H9 (cell line): ENCODE measurements around the gene CD27. TPM values are rescaled to one million over a fixed set of nuclear protein-coding genes. Genes with fewer than 3 reads are reported as not detected.

Experiments used
- DNase-seq: peaks from one replicate; pipeline ENCODE4 v3.0.0-alpha.2; 2017
- H2AFZ ChIP-seq: one replicate; pipeline ENCODE4 v1.6.1; 2013; ENCODE audit warnings: mild to moderate bottlenecking, low read length, control low read depth, moderate library complexity
- H2AK5ac ChIP-seq: 2 replicates; pipeline ENCODE4 v1.6.1; 2013; ENCODE audit warnings: low read length, control low read depth, mixed read lengths; ENCODE audit not compliant: insufficient read length
- H2BK120ac ChIP-seq: one replicate; pipeline ENCODE4 v1.6.1; 2013; ENCODE audit warnings: low read depth, mild to moderate bottlenecking, low read length, control low read depth, inconsistent platforms; ENCODE audit not compliant: poor library complexity, severe bottlenecking
- H2BK12ac ChIP-seq: 2 replicates; pipeline ENCODE4 v1.6.1; 2013; ENCODE audit warnings: low read length, control low read depth, mixed read lengths, low read depth; ENCODE audit not compliant: insufficient read length
- H2BK15ac ChIP-seq: 2 replicates; pipeline ENCODE4 v1.6.1; 2013; ENCODE audit warnings: low read depth, low read length, control low read depth
- H2BK20ac ChIP-seq: one replicate; pipeline ENCODE4 v1.6.1; 2013; ENCODE audit warnings: low read depth, mild to moderate bottlenecking, low read length, control low read depth, inconsistent platforms; ENCODE audit not compliant: poor library complexity, severe bottlenecking
- H2BK5ac ChIP-seq: 2 replicates; pipeline ENCODE4 v1.6.1; 2013; ENCODE audit warnings: low read length, control low read depth, mixed read lengths; ENCODE audit not compliant: insufficient read length
- H3K14ac ChIP-seq: 2 replicates; pipeline ENCODE4 v1.6.1; 2013; ENCODE audit warnings: low read length, control low read depth; ENCODE audit not compliant: insufficient read depth
- H3K18ac ChIP-seq: 2 replicates; pipeline ENCODE4 v1.6.1; 2013; ENCODE audit warnings: low read depth, mild to moderate bottlenecking, mixed read lengths, low read length, control low read depth; ENCODE audit not compliant: insufficient read length
- H3K23ac ChIP-seq: 2 replicates; pipeline ENCODE4 v1.6.1; 2013; ENCODE audit warnings: low read length, control low read depth, mixed read lengths, low read depth; ENCODE audit not compliant: insufficient read length
- H3K23me2 ChIP-seq: 2 replicates; pipeline ENCODE4 v1.6.1; 2013; ENCODE audit warnings: low read depth, mild to moderate bottlenecking, mixed read lengths, low read length, control low read depth; ENCODE audit not compliant: insufficient read length, poor library complexity, severe bottlenecking
- H3K27ac ChIP-seq: 2 replicates; pipeline ENCODE4 v1.5.1; 2013; ENCODE audit warnings: low read length, control low read depth, mixed read lengths, low read depth; ENCODE audit not compliant: insufficient read length
- H3K27me3 ChIP-seq: 2 replicates; pipeline ENCODE4 v1.6.1; 2013; ENCODE audit warnings: low read length, control low read depth, inconsistent platforms; ENCODE audit not compliant: insufficient read depth
- H3K4ac ChIP-seq: 2 replicates; pipeline ENCODE4 v1.6.1; 2013; ENCODE audit warnings: low read depth, mild to moderate bottlenecking, control low read depth, inconsistent platforms, low read length, moderate library complexity
- H3K4me1 ChIP-seq: 2 replicates; pipeline ENCODE4 v1.6.1; 2013; ENCODE audit warnings: low read length, control low read depth, inconsistent platforms; ENCODE audit not compliant: insufficient read depth
- H3K4me2 ChIP-seq: 2 replicates; pipeline ENCODE4 v1.6.1; 2013; ENCODE audit warnings: low read length, control low read depth, mixed read lengths; ENCODE audit not compliant: insufficient read length, insufficient read depth
- H3K56ac ChIP-seq: 2 replicates; pipeline ENCODE4 v1.6.1; 2013; ENCODE audit warnings: low read depth, mild to moderate bottlenecking, mixed read lengths, low read length, control low read depth; ENCODE audit not compliant: insufficient read length
- H3K79me1 ChIP-seq: 2 replicates; pipeline ENCODE4 v1.6.1; 2013; ENCODE audit warnings: low read depth, mild to moderate bottlenecking, moderate library complexity, low read length, control low read depth, inconsistent platforms; ENCODE audit not compliant: insufficient read depth, poor library complexity, severe bottlenecking
- H3K79me2 ChIP-seq: 2 replicates; pipeline ENCODE4 v1.6.1; 2013; ENCODE audit warnings: low read length, control low read depth, inconsistent platforms; ENCODE audit not compliant: insufficient read depth
- H3K9ac ChIP-seq: 2 replicates; pipeline ENCODE4 v1.6.1; 2013; ENCODE audit warnings: low read length, control low read depth, mixed read lengths; ENCODE audit not compliant: insufficient read length; ENCODE audit errors: extremely low read depth
- H3K9me3 ChIP-seq: one replicate; pipeline ENCODE4 v1.6.1; 2013; ENCODE audit warnings: low read depth, low read length, inconsistent platforms; ENCODE audit not compliant: control insufficient read depth
- H3T11ph ChIP-seq: one replicate; pipeline ENCODE4 v1.6.1; 2013; ENCODE audit warnings: mild to moderate bottlenecking, low read length, control low read depth, inconsistent platforms
- H4K20me1 ChIP-seq: one replicate; pipeline ENCODE4 v1.6.1; 2013; ENCODE audit not compliant: control insufficient read depth, insufficient read length, insufficient read depth
- H4K5ac ChIP-seq: 2 replicates; pipeline ENCODE4 v1.6.1; 2013; ENCODE audit warnings: low read depth, mild to moderate bottlenecking, mixed read lengths, low read length, control low read depth; ENCODE audit not compliant: insufficient read length
- H4K8ac ChIP-seq: replicated peaks from 2 replicates; pipeline ENCODE4 v1.6.1; 2013; ENCODE audit warnings: low read length, control low read depth, mixed read lengths, low read depth; ENCODE audit not compliant: insufficient read length
- H4K91ac ChIP-seq: 2 replicates; pipeline ENCODE4 v1.6.1; 2013; ENCODE audit warnings: low read depth, mild to moderate bottlenecking, moderate library complexity, mixed read lengths, low read length, control low read depth; ENCODE audit not compliant: insufficient read length
- H3K27ac Mint-ChIP-seq, 3 experiments: 2 replicates in 2 of 3; 3 replicates in 1 of 3; pipeline ENCODE4 v1.8.0; 2020 to 2021; ENCODE audit warnings: mixed read lengths in 3 of 3, mild to moderate bottlenecking in 1 of 3, moderate library complexity in 1 of 3
- H3K27me3 Mint-ChIP-seq: 2 replicates; pipeline ENCODE4 v1.8.0; 2021; ENCODE audit warnings: low read depth, mild to moderate bottlenecking, moderate library complexity, mixed read lengths
- H3K36me3 Mint-ChIP-seq, 3 experiments: 2 replicates in 2 of 3; 3 replicates in 1 of 3; pipeline ENCODE4 v1.8.0; 2020 to 2021; ENCODE audit warnings: low read depth in 3 of 3, mixed read lengths in 3 of 3; ENCODE audit not compliant: insufficient read depth in 1 of 3
- H3K4me1 Mint-ChIP-seq, 2 experiments: 2 replicates each; pipeline ENCODE4 v1.8.0; 2020; ENCODE audit warnings: mixed read lengths in 2 of 2
- H3K4me3 Mint-ChIP-seq, 2 experiments: 2 replicates in 1 of 2; 3 replicates in 1 of 2; pipeline ENCODE4 v1.8.0; 2020 to 2021; ENCODE audit warnings: mild to moderate bottlenecking in 2 of 2, mixed read lengths in 2 of 2, moderate library complexity in 1 of 2
- H3K9me3 Mint-ChIP-seq, 2 experiments: 2 replicates in 1 of 2; 3 replicates in 1 of 2; pipeline ENCODE4 v1.8.0; 2020; ENCODE audit warnings: mild to moderate bottlenecking in 2 of 2, mixed read lengths in 2 of 2, moderate library complexity in 1 of 2
- WGBS: extraction: QIAGEN DNeasy Blood & Tissue Kit; methylation state at CpG from one replicate; pipeline ENCODE4 v1.1.7; 2013; ENCODE audit warnings: missing lambda C conversion rate, low lambda C conversion rate, mixed read lengths; ENCODE audit not compliant: insufficient read length; ENCODE audit errors: extremely low coverage; 5-methylcytosine and 5-hydroxymethylcytosine counted together
- total RNA-seq: library from RNA; stranded (reverse); gene quantifications from 2 replicates; pipeline ENCODE4 v1.2.1, GENCODE V29; 2021
- TF ChIP-seq, protein P1 (sequence below): fragments of 200-600 bp; sonication (generic); conservative IDR thresholded peaks from 3 replicates; pipeline ENCODE4 v1.8.0; 2021; ENCODE audit warnings: antibody characterized with exemption, mild to moderate bottlenecking

Gene CD27
- total RNA-seq, 1 experiment from 2014 or later, result 0.37 TPM

DNA sequence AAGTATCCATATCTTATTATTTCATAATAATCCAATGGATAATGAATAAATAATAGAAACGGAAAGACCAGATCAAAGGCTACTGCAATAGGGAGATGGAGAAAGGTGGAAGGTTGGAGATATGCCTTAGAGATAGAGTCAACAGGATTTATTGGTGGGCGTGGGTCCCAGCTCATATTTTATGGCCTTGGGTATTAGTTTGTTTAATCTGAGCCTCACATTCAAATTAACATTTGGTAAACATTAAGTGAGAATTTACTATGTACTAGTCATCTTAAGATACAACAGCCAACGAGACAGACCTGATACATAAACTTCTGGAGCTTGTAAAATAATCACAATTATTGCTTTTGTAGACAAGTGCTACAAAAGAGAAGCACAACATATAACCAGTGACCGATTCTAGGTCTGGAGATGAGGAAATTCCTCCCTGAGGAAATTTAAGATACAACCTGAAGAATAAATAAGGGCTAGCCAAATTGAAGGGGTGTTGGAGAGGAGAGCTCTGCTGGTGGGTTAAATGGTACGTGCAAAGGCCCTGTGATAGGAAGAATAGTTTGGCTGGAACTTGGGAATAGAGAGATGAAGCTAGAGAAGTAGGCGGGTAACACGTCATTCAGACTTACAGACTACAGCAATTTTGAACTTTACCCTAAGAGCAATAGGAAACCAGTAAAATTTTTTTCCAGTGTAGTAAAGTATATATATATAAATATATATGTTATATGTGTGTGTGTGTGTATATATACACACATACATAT is 44.7 kb upstream of the CD27 start:
- Histone ChIP-seq H2BK5ac (no peak overlapping the region), H3K9ac (no peak overlapping the region), H4K8ac (no peak overlapping the region), H4K5ac (no peak overlapping the region), H3K14ac (no peak overlapping the region), H3T11ph (no peak overlapping the region), H2BK12ac (no peak overlapping the region), H3K79me1 (no peaks in the 10 kb centered on the region), H3K23me2 (no peaks in the 10 kb centered on the region), H3K4ac (no peak overlapping the region), H2BK20ac (no peak overlapping the region), H3K4me2 (no peak overlapping the region), H3K27ac (no peak overlapping the region), H2AK5ac (no peak overlapping the region), H3K23ac (no peak overlapping the region), H3K18ac (no peak overlapping the region), H2BK120ac (no peak overlapping the region), H2BK15ac (no peak overlapping the region), H3K27me3 (no peaks in the 10 kb centered on the region), H3K56ac (no peak overlapping the region), H3K4me1 (no peaks in the 10 kb centered on the region; the same call in 1 of the 2 replicates), H3K79me2 (no peaks in the 10 kb centered on the region), H2AFZ (no peak overlapping the region), H4K91ac (no peak overlapping the region), H4K20me1 (no peaks in the 10 kb centered on the region), H3K9me3 (no peaks in the 10 kb centered on the region)
- TF ChIP-seq, protein P1, sequence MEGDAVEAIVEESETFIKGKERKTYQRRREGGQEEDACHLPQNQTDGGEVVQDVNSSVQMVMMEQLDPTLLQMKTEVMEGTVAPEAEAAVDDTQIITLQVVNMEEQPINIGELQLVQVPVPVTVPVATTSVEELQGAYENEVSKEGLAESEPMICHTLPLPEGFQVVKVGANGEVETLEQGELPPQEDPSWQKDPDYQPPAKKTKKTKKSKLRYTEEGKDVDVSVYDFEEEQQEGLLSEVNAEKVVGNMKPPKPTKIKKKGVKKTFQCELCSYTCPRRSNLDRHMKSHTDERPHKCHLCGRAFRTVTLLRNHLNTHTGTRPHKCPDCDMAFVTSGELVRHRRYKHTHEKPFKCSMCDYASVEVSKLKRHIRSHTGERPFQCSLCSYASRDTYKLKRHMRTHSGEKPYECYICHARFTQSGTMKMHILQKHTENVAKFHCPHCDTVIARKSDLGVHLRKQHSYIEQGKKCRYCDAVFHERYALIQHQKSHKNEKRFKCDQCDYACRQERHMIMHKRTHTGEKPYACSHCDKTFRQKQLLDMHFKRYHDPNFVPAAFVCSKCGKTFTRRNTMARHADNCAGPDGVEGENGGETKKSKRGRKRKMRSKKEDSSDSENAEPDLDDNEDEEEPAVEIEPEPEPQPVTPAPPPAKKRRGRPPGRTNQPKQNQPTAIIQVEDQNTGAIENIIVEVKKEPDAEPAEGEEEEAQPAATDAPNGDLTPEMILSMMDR, result no peak
- no CpG with 5 or more reads among the region's 7 CpGs for WGBS
- Mint-ChIP-seq H3K9me3 (no peaks in the 10 kb centered on the region), H3K4me1 (peaks cover 8 to 14% of the 10 kb centered on the region in 2 experiments), H3K36me3 (no peaks in the 10 kb centered on the region), H3K4me3 (no peak overlapping the region), H3K27ac (no peak overlapping the region), H3K27me3 (no peaks in the 10 kb centered on the region)
- DNase-seq, result no peak
